Mesothelial cell of epicardium (in vitro differentiated cells): ENCODE results near the gene PHLDB1. TPM values are rescaled to one million over a fixed set of nuclear protein-coding genes. Genes with fewer than 3 reads are reported as not detected.

Experiments
- DNase-seq, 2 experiments: peaks; one replicate each; pipeline ENCODE4 v3.0.0; 2021; ENCODE audit warnings: low spot score in 2 of 2; ENCODE audit not compliant: unreplicated experiment in 2 of 2
- H3K27ac Mint-ChIP-seq: 2 replicates; pipeline ENCODE4 v1.8.0; 2021; ENCODE audit warnings: mixed read lengths
- H3K27me3 Mint-ChIP-seq: 2 replicates; pipeline ENCODE4 v1.8.0; 2021; ENCODE audit warnings: low read depth, mixed read lengths
- H3K36me3 Mint-ChIP-seq: 2 replicates; pipeline ENCODE4 v1.8.0; 2021; ENCODE audit warnings: mixed read lengths
- H3K4me1 Mint-ChIP-seq: 2 replicates; pipeline ENCODE4 v1.8.0; 2021; ENCODE audit warnings: mixed read lengths
- H3K4me3 Mint-ChIP-seq: 2 replicates; pipeline ENCODE4 v1.8.0; 2021; ENCODE audit warnings: mild to moderate bottlenecking, moderate library complexity, mixed read lengths
- H3K9me3 Mint-ChIP-seq: 2 replicates; pipeline ENCODE4 v1.8.0; 2021; ENCODE audit warnings: mixed read lengths
- CTCF ChIP-seq: fragments of 200-600 bp; sonication (generic); IDR thresholded peaks from one replicate; pipeline ENCODE4 v1.5.0; 2021; ENCODE audit warnings: antibody characterized with exemption; ENCODE audit not compliant: unreplicated experiment
- total RNA-seq: library from RNA; stranded (reverse); gene quantifications from 3 replicates; pipeline ENCODE4 v1.2.1, GENCODE V29; 2021

PHLDB1 gene
- total RNA-seq, 1 donor from 2014 or later, result 148 TPM

- DNase-seq, result no peak
- no peaks in the 10 kb centered on the region for H3K27me3 Mint-ChIP-seq
- no peak overlapping the region for H3K4me3 Mint-ChIP-seq
- H3K36me3 Mint-ChIP-seq, result peaks cover 26% of the 10 kb centered on the region
- H3K27ac Mint-ChIP-seq, result no peak overlapping the region
- no peaks in the 10 kb centered on the region for H3K9me3 Mint-ChIP-seq
- H3K4me1 Mint-ChIP-seq, result peaks cover 25% of the 10 kb centered on the region
- no peak for TF ChIP-seq CTCF
These were observed 25.3 kb downstream of the PHLDB1 start for GRCh38 chr11:118632577-118633318.

GRCh38 chr11:118633319-118633690 lies 25.9 kb downstream of the PHLDB1 start:
- Mint-ChIP-seq H3K9me3 (no peaks in the 10 kb centered on the region), H3K36me3 (peaks cover 22% of the 10 kb centered on the region), H3K4me1 (peaks cover 25% of the 10 kb centered on the region), H3K4me3 (no peak overlapping the region), H3K27ac (no peak overlapping the region), H3K27me3 (no peaks in the 10 kb centered on the region)
- no peak for TF ChIP-seq CTCF
- no peak for DNase-seq

GRCh38 chr11:118633979-118634378 lies 26.6 kb downstream of the PHLDB1 start:
- Mint-ChIP-seq H3K9me3 (no peaks in the 10 kb centered on the region), H3K27ac (peak overlapping the region; percentile 87), H3K36me3 (peaks cover 20% of the 10 kb centered on the region), H3K27me3 (no peaks in the 10 kb centered on the region), H3K4me1 (peaks cover 25% of the 10 kb centered on the region), H3K4me3 (peak overlapping the region; percentile 28)
- no peak for TF ChIP-seq CTCF
- no peak for DNase-seq

- peak overlapping the region; percentile 87 for H3K27ac Mint-ChIP-seq
- no peaks in the 10 kb centered on the region for H3K27me3 Mint-ChIP-seq
- H3K4me1 Mint-ChIP-seq, result peaks cover 25% of the 10 kb centered on the region
- H3K36me3 Mint-ChIP-seq, result peaks cover 20% of the 10 kb centered on the region
- H3K9me3 Mint-ChIP-seq, result no peaks in the 10 kb centered on the region
- peak; percentile 76 to 86 for DNase-seq
- H3K4me3 Mint-ChIP-seq, result peak overlapping the region; percentile 59
- TF ChIP-seq CTCF, result no peak
These were observed 27.2 kb downstream of the PHLDB1 start for GRCh38 chr11:118634431-118635236.

- peak overlapping the region; percentile 89 for H3K27ac Mint-ChIP-seq
- H3K9me3 Mint-ChIP-seq, result no peaks in the 10 kb centered on the region
- TF ChIP-seq CTCF, result no peak
- no peak for DNase-seq
- H3K36me3 Mint-ChIP-seq, result peaks cover 20% of the 10 kb centered on the region
- H3K27me3 Mint-ChIP-seq, result no peaks in the 10 kb centered on the region
- H3K4me3 Mint-ChIP-seq, result peak overlapping the region; percentile 59
- peaks cover 29% of the 10 kb centered on the region for H3K4me1 Mint-ChIP-seq
These were observed 27.8 kb downstream of the PHLDB1 start for GRCh38 chr11:118635237-118635591.
